IPS-18a (cell line): ENCODE results near the gene ANKIB1.
"Not testable (repeated sequence)": the region's sequence is repeated elsewhere in the genome, so short reads cannot be mapped to it uniquely, and the experiment has no call there.

Source experiments
- H3K27ac ChIP-seq: one replicate; pipeline ENCODE4 v1.5.1; 2013; ENCODE audit warnings: low read length
- H3K27me3 ChIP-seq: one replicate; pipeline ENCODE4 v1.6.1; 2013; ENCODE audit warnings: mild to moderate bottlenecking, low read length; ENCODE audit not compliant: control insufficient read depth, insufficient read depth
- H3K36me3 ChIP-seq: one replicate; pipeline ENCODE4 v1.6.1; 2013; ENCODE audit warnings: low read depth, low read length; ENCODE audit not compliant: control insufficient read depth
- H3K4me1 ChIP-seq: one replicate; pipeline ENCODE4 v1.6.1; 2013; ENCODE audit warnings: low read depth, low read length; ENCODE audit not compliant: control insufficient read depth
- H3K4me3 ChIP-seq: one replicate; pipeline ENCODE4 v1.5.1; 2013; ENCODE audit warnings: low read length
- H3K9ac ChIP-seq: one replicate; pipeline ENCODE4 v1.6.1; 2013; ENCODE audit warnings: mild to moderate bottlenecking, low read length, moderate library complexity
- H3K9me3 ChIP-seq: one replicate; pipeline ENCODE4 v1.6.1; 2013; ENCODE audit warnings: low read depth, low read length; ENCODE audit not compliant: control insufficient read depth

ANKIB1 gene

GRCh38 chr7:92362131-92362530, 116.4 kb downstream of the ANKIB1 start:
- H3K9me3 ChIP-seq, result no peaks in the 10 kb centered on the region
- H3K9ac ChIP-seq, result no peak overlapping the region
- peaks cover 4% of the 10 kb centered on the region for H3K36me3 ChIP-seq
- H3K4me1 ChIP-seq, result no peaks in the 10 kb centered on the region
- no peak overlapping the region for H3K27ac ChIP-seq
- no peaks in the 10 kb centered on the region for H3K27me3 ChIP-seq
- H3K4me3 ChIP-seq, result no peak overlapping the region

DNA sequence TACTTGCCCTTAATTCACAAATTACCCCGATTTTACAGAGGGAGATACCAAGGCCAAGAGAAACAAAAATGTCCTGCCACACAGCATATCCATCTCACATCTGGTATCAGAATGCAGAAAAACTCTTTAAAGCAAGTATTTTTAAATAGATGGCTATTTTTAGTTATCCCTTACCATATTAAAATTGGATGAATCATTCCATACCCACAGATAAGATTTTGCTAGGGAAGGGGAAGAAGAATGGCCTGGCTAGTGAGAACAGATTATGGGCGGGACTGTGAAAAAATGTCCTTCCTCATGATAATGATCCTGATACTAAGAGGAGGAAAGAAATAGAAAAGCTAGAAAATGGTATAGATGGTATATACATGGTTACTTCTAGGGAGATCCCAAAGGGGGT, 121.0 kb downstream of the ANKIB1 start:
- Histone ChIP-seq H3K36me3 (peaks cover 4% of the 10 kb centered on the region), H3K27ac (no peak overlapping the region), H3K27me3 (no peaks in the 10 kb centered on the region), H3K9ac (no peak overlapping the region), H3K9me3 (no peaks in the 10 kb centered on the region), H3K4me1 (no peaks in the 10 kb centered on the region), H3K4me3 (no peak overlapping the region)

GRCh38 chr7:92368741-92369140, 123.0 kb downstream of the ANKIB1 start:
- H3K36me3 ChIP-seq, result no peaks in the 10 kb centered on the region
- H3K4me3 ChIP-seq, result no peak overlapping the region
- no peaks in the 10 kb centered on the region for H3K4me1 ChIP-seq
- H3K27ac ChIP-seq, result no peak overlapping the region
- no peaks in the 10 kb centered on the region for H3K27me3 ChIP-seq
- H3K9ac ChIP-seq, result no peak overlapping the region
- H3K9me3 ChIP-seq, result no peaks in the 10 kb centered on the region

DNA sequence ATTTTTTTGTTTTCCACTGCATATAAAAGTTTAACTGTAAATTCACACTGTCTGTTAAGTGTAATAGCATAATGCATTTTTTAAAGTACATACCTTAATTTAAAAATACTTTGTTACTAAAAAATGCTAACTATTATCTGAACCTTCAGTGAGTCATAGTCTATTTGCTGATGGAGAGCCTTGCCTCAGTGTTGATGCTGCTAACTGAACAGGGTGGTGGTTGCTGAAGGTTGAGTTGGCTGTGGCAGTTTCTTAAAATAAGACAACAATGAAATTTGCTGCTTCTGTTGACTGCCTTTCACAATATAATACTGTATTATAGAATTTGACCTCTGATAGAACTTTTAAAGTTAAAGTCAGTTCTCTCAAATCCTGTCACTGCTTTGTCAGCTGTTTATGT, 129.2 kb downstream of the ANKIB1 start:
- Histone ChIP-seq H3K4me3 (no peak overlapping the region), H3K4me1 (no peaks in the 10 kb centered on the region), H3K27me3 (no peaks in the 10 kb centered on the region), H3K36me3 (peaks cover 8% of the 10 kb centered on the region), H3K9ac (no peak overlapping the region), H3K9me3 (peaks cover 10% of the 10 kb centered on the region), H3K27ac (no peak overlapping the region)

DNA sequence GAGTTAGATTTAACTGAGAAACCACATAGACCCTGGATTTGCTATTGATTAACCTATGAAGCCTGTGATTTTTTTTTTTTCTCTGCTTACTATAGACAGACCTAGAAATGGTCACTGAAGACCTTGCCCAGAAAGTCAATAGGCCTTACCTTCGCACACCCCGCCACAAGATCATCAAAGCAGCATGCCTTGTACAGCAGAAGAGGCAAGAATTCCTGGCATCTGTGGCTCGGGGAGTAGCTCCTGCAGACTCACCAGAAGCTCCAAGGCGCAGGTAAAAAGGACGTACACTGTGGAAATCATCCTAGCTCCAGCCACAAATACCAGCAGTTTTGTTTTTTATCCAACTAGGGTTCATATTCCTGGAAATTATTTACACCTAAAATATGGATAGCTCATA, 145.3 kb downstream of the ANKIB1 start:
- Histone ChIP-seq H3K9me3 (no peaks in the 10 kb centered on the region), H3K27me3 (no peaks in the 10 kb centered on the region), H3K27ac (no peak overlapping the region), H3K9ac (no peak overlapping the region), H3K4me3 (no peak overlapping the region), H3K36me3 (peaks cover 20% of the 10 kb centered on the region), H3K4me1 (no peaks in the 10 kb centered on the region)

- Histone ChIP-seq H3K36me3 (peaks cover 34% of the 10 kb centered on the region), H3K9me3 (no peaks in the 10 kb centered on the region)
Measured at GRCh38 chr7:92397542-92397941, 151.8 kb downstream of the ANKIB1 start.

DNA sequence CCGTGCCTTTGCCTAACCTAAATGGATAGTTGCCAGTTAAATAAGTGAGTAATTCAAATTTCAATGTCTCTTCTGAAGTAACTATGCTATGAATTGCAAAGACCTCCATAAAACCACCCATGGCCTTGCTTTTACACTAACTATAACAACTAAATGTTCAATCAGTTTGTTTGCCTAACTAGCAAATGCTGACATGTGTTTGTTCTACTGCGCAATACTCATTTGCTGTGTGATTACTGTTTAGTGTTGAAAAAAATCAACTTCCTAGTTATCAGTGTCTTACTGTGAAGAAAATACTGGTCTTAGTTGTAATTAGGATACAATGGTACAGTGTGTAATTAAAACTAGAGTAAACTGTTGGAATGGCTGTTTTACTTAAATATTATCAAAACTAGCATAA, 154.2 kb downstream of the ANKIB1 start:
- no peak overlapping the region for H3K4me3 ChIP-seq
- H3K9me3 ChIP-seq, result no peaks in the 10 kb centered on the region
- no peak overlapping the region for H3K27ac ChIP-seq
- peaks cover 32% of the 10 kb centered on the region for H3K36me3 ChIP-seq
- no peaks in the 10 kb centered on the region for H3K4me1 ChIP-seq
- H3K9ac ChIP-seq, result no peak overlapping the region
- H3K27me3 ChIP-seq, result no peaks in the 10 kb centered on the region

More at GRCh38 chr7:92397542-92397941, 151.8 kb downstream of the ANKIB1 start:
- Histone ChIP-seq H3K4me1 (no peaks in the 10 kb centered on the region), H3K27me3 (no peaks in the 10 kb centered on the region), H3K4me3 (no peak overlapping the region), H3K9ac (no peak overlapping the region), H3K27ac (no peak overlapping the region)

DNA sequence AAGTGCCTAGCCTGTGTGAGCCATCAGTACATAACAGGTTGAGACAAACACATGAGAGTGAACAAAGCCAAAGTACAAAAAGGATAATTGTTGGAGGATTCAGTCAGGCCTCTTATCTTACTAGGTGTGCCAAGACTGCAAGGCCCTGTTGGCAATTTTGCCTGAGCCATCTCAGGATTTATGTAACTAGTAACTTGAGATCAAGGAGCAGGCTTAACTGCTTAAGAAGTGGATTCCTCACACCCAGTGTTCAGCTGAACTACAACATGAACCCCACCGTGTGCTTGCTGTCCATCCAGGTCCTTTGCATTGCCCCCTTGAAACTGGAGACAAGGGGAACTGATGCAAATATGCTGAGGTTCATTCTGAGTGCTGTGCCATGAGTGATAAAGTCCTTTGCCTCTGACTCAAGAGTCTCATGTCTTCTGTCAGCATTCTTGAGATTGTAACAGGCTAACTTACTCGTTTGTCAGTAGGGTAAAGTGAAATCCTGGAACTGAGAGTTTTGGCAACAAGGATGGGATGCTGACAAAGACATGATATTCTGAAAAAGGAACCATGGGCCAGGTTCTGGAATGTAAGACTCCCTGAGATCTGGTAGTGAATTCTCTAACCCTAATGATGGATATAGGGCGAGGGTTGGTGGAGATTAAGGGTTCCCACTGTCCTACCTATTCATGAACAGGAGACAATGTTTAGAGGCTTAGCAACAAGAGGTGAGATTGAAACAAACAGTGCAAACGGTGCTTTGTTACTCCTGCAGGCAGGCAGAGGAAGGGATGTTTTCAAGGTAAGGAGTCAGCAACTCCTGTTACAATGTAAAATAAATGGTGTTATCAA, 157.4 kb downstream of the ANKIB1 start:
- no peaks in the 10 kb centered on the region for H3K4me1 ChIP-seq
- H3K27me3 ChIP-seq, result no peaks in the 10 kb centered on the region
- H3K36me3 ChIP-seq, result peaks cover 20% of the 10 kb centered on the region
- no peak overlapping the region for H3K27ac ChIP-seq
- H3K9ac ChIP-seq, result no peak overlapping the region
- no peak overlapping the region for H3K4me3 ChIP-seq
- H3K9me3 ChIP-seq, result no peaks in the 10 kb centered on the region

- H3K4me3 ChIP-seq, result no peak overlapping the region
- no peaks in the 10 kb centered on the region for H3K9me3 ChIP-seq
- H3K27me3 ChIP-seq, result no peaks in the 10 kb centered on the region
- peaks cover 14% of the 10 kb centered on the region for H3K36me3 ChIP-seq
- H3K27ac ChIP-seq, result no peak overlapping the region
- H3K4me1 ChIP-seq, result no peaks in the 10 kb centered on the region
- no peak overlapping the region for H3K9ac ChIP-seq
Measured at GRCh38 chr7:92403760-92404074, 157.9 kb downstream of the ANKIB1 start.

DNA sequence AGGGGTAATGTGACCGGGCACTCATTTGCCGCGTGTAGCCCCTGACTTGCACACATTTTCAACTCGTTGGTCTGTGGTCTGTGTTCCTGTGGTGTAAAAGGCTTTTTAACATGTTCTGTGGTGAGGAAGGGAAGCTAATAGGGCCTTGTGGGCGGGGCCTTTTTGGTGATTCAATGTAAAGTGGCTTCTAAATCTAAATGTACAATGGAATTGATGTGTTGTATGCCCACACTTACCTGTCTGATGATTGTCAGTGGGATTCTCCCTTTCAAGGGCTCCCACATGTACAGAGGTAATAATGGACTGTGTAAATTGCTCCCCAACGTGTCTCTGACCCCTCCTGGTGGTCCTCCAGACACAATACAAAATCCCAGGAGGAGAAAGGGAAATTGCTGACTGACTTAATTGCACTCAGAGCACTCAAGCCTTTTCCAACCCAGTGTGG, 158.4 kb downstream of the ANKIB1 start:
- Histone ChIP-seq H3K27ac (no peak overlapping the region), H3K9me3 (no peaks in the 10 kb centered on the region), H3K9ac (no peak overlapping the region), H3K4me1 (no peaks in the 10 kb centered on the region), H3K36me3 (peaks cover 10% of the 10 kb centered on the region), H3K27me3 (no peaks in the 10 kb centered on the region), H3K4me3 (no peak overlapping the region)

GRCh38 chr7:92409357-92409756, 163.6 kb downstream of the ANKIB1 start:
- Histone ChIP-seq H3K36me3 (no peaks in the 10 kb centered on the region), H3K4me3 (no peak overlapping the region), H3K27me3 (no peaks in the 10 kb centered on the region), H3K9me3 (no peaks in the 10 kb centered on the region), H3K9ac (no peak overlapping the region), H3K27ac (no peak overlapping the region), H3K4me1 (no peaks in the 10 kb centered on the region)

- H3K36me3 ChIP-seq, H3K4me1 ChIP-seq, H3K27ac ChIP-seq, H3K9me3 ChIP-seq, H3K27me3 ChIP-seq, H3K4me3 ChIP-seq, H3K9ac ChIP-seq: not testable (repeated sequence)
Measured at GRCh38 chr7:92410162-92410561, 164.4 kb downstream of the ANKIB1 start.
